K562 (cell line): ENCODE measurements around the gene MARCHF11. TPM values are rescaled to one million over a fixed set of nuclear protein-coding genes. Genes with fewer than 3 reads are reported as not detected.

Experiments used
- ATAC-seq: fragments of 200-7000 bp; cut with Tn5 transposase; 3 replicates; pipeline ENCODE4 v1.9.1; 2020; ENCODE audit warnings: moderate library complexity
- BruUV-seq: library from RNA; stranded (reverse); fragments of 400-500 nt; replicated peaks from 2 replicates; lab custom pipeline; 2021; lab: Mats Ljungman, UMichigan
- CTCF ChIA-PET: fragments of 300-600 bp; formaldehyde crosslinking; extraction: SDS; loops from one replicate; lab custom pipeline; 2021; ENCODE audit warnings: low intra/inter-chr PET ratio; lab: Yijun Ruan, JAX
- POLR2A ChIA-PET: fragments of 300-600, 350-650 bp; sonication (Branson Sonifier 250); formaldehyde crosslinking; extraction: SDS; loops from one replicate; lab custom pipeline; 2021; ENCODE audit warnings: antibody characterized with exemption, inconsistent platforms; lab: Yijun Ruan, JAX
- DNase-seq, 4 experiments: peaks; one replicate each; pipeline versions ENCODE4 v3.0.0 to v3.0.0-alpha.2; 2011 to 2018; ENCODE audit warnings: low spot score in 3 of 4, mixed read lengths in 3 of 4; ENCODE audit errors: extremely low read depth in 1 of 4
- FAIRE-seq: peaks from 2 replicates; lab custom pipeline; 2011; peaks lifted over from hg19 to GRCh38; lab: Jason Lieb, UNC
- H2AFZ ChIP-seq: 2 replicates; pipeline ENCODE4 v1.6.0; 2011; ENCODE audit warnings: low read depth, low read length, control low read depth, inconsistent platforms
- H3K27ac ChIP-seq: fragments of 200-600 bp; 3 replicates; pipeline ENCODE4 v1.8.0; 2011; ENCODE audit warnings: low read depth, mild to moderate bottlenecking, control low read depth, inconsistent platforms, low read length, moderate library complexity, mixed read lengths; ENCODE audit errors: extremely low read depth
- H3K27me3 ChIP-seq, 2 experiments: fragments of 300-600 bp in 1 of 2; 2 replicates in 1 of 2; 3 replicates in 1 of 2; pipeline versions ENCODE4 v1.6.0 to v1.8.0; 2011; ENCODE audit warnings: inconsistent platforms in 2 of 2, low read length in 2 of 2, mild to moderate bottlenecking in 1 of 2, mixed read lengths in 1 of 2, moderate library complexity in 1 of 2; ENCODE audit not compliant: control insufficient read depth in 2 of 2, insufficient read depth in 2 of 2
- H3K36me3 ChIP-seq: fragments of 300-600 bp; 3 replicates; pipeline ENCODE4 v1.8.0; 2011; ENCODE audit warnings: mild to moderate bottlenecking, low read length, inconsistent platforms; ENCODE audit not compliant: control insufficient read depth, insufficient read depth
- H3K4me1 ChIP-seq, 2 experiments: fragments of 200-600 bp in 1 of 2; replicated peaks in 1 of 2; 2 replicates in 1 of 2; 3 replicates in 1 of 2; pipeline versions ENCODE4 v1.5.1 to v1.8.0; 2011; ENCODE audit warnings: inconsistent platforms in 2 of 2, low read length in 2 of 2, mild to moderate bottlenecking in 1 of 2, mixed read lengths in 1 of 2, moderate library complexity in 1 of 2; ENCODE audit not compliant: control insufficient read depth in 2 of 2, insufficient read depth in 2 of 2
- H3K4me2 ChIP-seq: 2 replicates; pipeline ENCODE4 v1.6.1; 2011; ENCODE audit warnings: low read length, control low read depth, inconsistent platforms, mixed read lengths; ENCODE audit not compliant: insufficient read depth
- H3K4me3 ChIP-seq: fragments of 200-600 bp; sonication (generic), shearing (Covaris generic); 2 replicates; pipeline ENCODE4 v1.5.1; 2016; ENCODE audit warnings: control low read depth, inconsistent platforms
- H3K79me2 ChIP-seq: fragments of 200-600 bp; 3 replicates; pipeline ENCODE4 v1.8.0; 2011; ENCODE audit warnings: low read length, inconsistent platforms; ENCODE audit not compliant: control insufficient read depth, insufficient read depth
- H3K9ac ChIP-seq, 2 experiments: 2 replicates each; pipeline versions ENCODE4 v1.6.0 to v1.6.1; 2011; ENCODE audit warnings: low read depth in 2 of 2, low read length in 2 of 2, control low read depth in 1 of 2, inconsistent platforms in 1 of 2, mild to moderate bottlenecking in 1 of 2, mixed read lengths in 1 of 2; ENCODE audit not compliant: insufficient read depth in 1 of 2
- H3K9me1 ChIP-seq: one replicate; pipeline ENCODE4 v1.6.0; 2011; ENCODE audit warnings: inconsistent platforms, mild to moderate bottlenecking, low read length, moderate library complexity; ENCODE audit not compliant: control insufficient read depth, insufficient read depth
- H3K9me3 ChIP-seq: replicated peaks from 2 replicates; pipeline ENCODE4 v1.5.1; 2011; ENCODE audit warnings: low read depth, low read length, inconsistent platforms; ENCODE audit not compliant: control insufficient read depth, insufficient read depth
- H4K20me1 ChIP-seq: replicated peaks from 2 replicates; pipeline ENCODE4 v1.6.1; 2011; ENCODE audit warnings: low read length, inconsistent platforms, mixed read lengths; ENCODE audit not compliant: control insufficient read depth, insufficient read depth
- ASH1L ChIP-seq: fragments of 450-650 bp; IDR thresholded peaks from 2 replicates; pipeline ENCODE4 v1.6.1; 2018; ENCODE audit warnings: borderline replicate concordance, mild to moderate bottlenecking, low read depth; ENCODE audit not compliant: partially characterized antibody
- BRF1 ChIP-seq: IDR thresholded peaks from 3 replicates; pipeline ENCODE4 v1.6.1; 2011; ENCODE audit warnings: borderline replicate concordance, mild to moderate bottlenecking; ENCODE audit not compliant: insufficient read length; ENCODE audit errors: extremely low read depth
- MEF2D ChIP-seq: conservative IDR thresholded peaks from 2 replicates; pipeline ENCODE4 v1.6.1; 2016; ENCODE audit warnings: low read depth, missing genetic modification characterization, missing compliant biosample characterization
- MTA1 ChIP-seq: fragments of 450-650 bp; IDR thresholded peaks from 2 replicates; pipeline ENCODE4 v1.6.1; 2017; ENCODE audit warnings: borderline replicate concordance
- PHB ChIP-seq: fragments of 250-450 bp; sonication (Bioruptor Pico); IDR thresholded peaks from 2 replicates; pipeline ENCODE4 v1.5.0; 2021
- SNRNP70 ChIP-seq: fragments of 200-400 bp; formaldehyde crosslinking; optimal IDR thresholded peaks from 2 replicates; pipeline ENCODE3; 2017; ENCODE audit warnings: low read depth, low read length
- U2AF2 ChIP-seq: fragments of 200-400 bp; formaldehyde crosslinking; optimal IDR thresholded peaks from 2 replicates; pipeline ENCODE3; 2017; ENCODE audit warnings: low read depth, mild to moderate bottlenecking, low read length
- ZNF133 ChIP-seq: fragments of 250-450 bp; sonication (Bioruptor Pico); IDR thresholded peaks from 2 replicates; pipeline ENCODE4 v1.4.0; 2020; ENCODE audit warnings: mild to moderate bottlenecking
- ZNF134 ChIP-seq: fragments of 250-450 bp; sonication (Bioruptor Pico); conservative IDR thresholded peaks from 2 replicates; pipeline ENCODE4 v1.4.0; 2020
- ZNF184 ChIP-seq: sonication (generic); formaldehyde crosslinking; IDR thresholded peaks from 2 replicates; pipeline ENCODE4 v1.5.0; 2020; ENCODE audit warnings: missing genetic modification reagents
- ZNF551 ChIP-seq: fragments of 250-450 bp; sonication (Bioruptor Pico); IDR thresholded peaks from 2 replicates; pipeline ENCODE4 v1.5.0; 2021; ENCODE audit warnings: mild to moderate bottlenecking, moderate library complexity
- ZNF583 ChIP-seq: fragments of 250-450 bp; sonication (Bioruptor Pico); IDR thresholded peaks from 2 replicates; pipeline ENCODE4 v1.4.0; 2020
- ZNF785 ChIP-seq: fragments of 250-450 bp; sonication (Bioruptor Pico); IDR thresholded peaks from 2 replicates; pipeline ENCODE4 v1.4.0; 2020; ENCODE audit warnings: mild to moderate bottlenecking
- WGBS: fragments of 100-300 bp; shearing (Covaris generic); methylation state at CpG from one replicate; pipeline ENCODE4 v1.1.6; 2016; ENCODE audit warnings: low coverage, mixed read lengths; ENCODE audit not compliant: insufficient coverage; ENCODE audit errors: missing lambda C conversion rate; 5-methylcytosine and 5-hydroxymethylcytosine counted together
- in situ Hi-C: fragments of 300-500 bp; cut with MboI; formaldehyde crosslinking; loops from 4 replicates; pipeline ENCODE4 v1.15.0; 2018; ENCODE audit warnings: inconsistent platforms, mixed read lengths
- intact Hi-C: fragments of 100-400 bp; cut with micrococcal nuclease; formaldehyde crosslinking; loops from 2 replicates; pipeline ENCODE4 v1.14.2; 2022
- polyA plus RNA-seq, 8 experiments: library from polyadenylated mRNA; depleted of rRNA in 4 of 8; stranded (reverse) in 5 of 8; unstranded in 3 of 8; fragments of >200 nt; fragmentation: Nextera tagmentation in 2 of 8; fragmentation: Illumina TruSeq in 1 of 8; extraction: Ambion mirVana in 2 of 8; extraction: Trizol in 1 of 8; gene quantifications; 2 replicates each; pipeline versions ENCODE4 v1.2.1 to v1.2.3, GENCODE V29; 2011 to 2014; ENCODE audit warnings: inconsistent platforms in 1 of 8, missing spikeins in 1 of 8
- total RNA-seq, 7 experiments: library from RNA; depleted of rRNA in 6 of 7; stranded (reverse); fragments of >200 nt in 6 of 7; fragmentation: Illumina TruSeq in 2 of 7; extraction: Trizol in 2 of 7; gene quantifications; 2 replicates each; pipeline versions ENCODE4 v1.2.1 to v1.2.3, GENCODE V29; 2011 to 2021; ENCODE audit warnings: low replicate concordance in 1 of 7
- TF ChIP-seq, protein P1 (sequence below): fragments of 450-650 bp; formaldehyde crosslinking; IDR thresholded peaks from 2 replicates; pipeline ENCODE4 v1.4.0; 2020; ENCODE audit warnings: mild to moderate bottlenecking
- TF ChIP-seq, protein P2 (sequence below), 3 experiments: IDR thresholded peaks in 2 of 3; conservative IDR thresholded peaks in 1 of 3; 2 replicates each; pipeline ENCODE4 v1.5.1; 2011 to 2012; ENCODE audit warnings: low read length in 3 of 3, mild to moderate bottlenecking in 3 of 3, control low read depth in 2 of 3, improper control_type of control experiment in 1 of 3, inconsistent platforms in 1 of 3, low read depth in 1 of 3, mixed read lengths in 1 of 3, moderate library complexity in 1 of 3; ENCODE audit not compliant: insufficient read depth in 2 of 3
- TF ChIP-seq, protein P3 (sequence below): fragments of 250-450 bp; sonication (Bioruptor Pico); IDR thresholded peaks from 2 replicates; pipeline ENCODE4 v1.5.0; 2021

Gene MARCHF11
- total and polyA plus RNA-seq, 9 of the 15 experiments (the other 6 are each of a cell fraction or from before 2014, with no cell fraction given) = not detected

DNA sequence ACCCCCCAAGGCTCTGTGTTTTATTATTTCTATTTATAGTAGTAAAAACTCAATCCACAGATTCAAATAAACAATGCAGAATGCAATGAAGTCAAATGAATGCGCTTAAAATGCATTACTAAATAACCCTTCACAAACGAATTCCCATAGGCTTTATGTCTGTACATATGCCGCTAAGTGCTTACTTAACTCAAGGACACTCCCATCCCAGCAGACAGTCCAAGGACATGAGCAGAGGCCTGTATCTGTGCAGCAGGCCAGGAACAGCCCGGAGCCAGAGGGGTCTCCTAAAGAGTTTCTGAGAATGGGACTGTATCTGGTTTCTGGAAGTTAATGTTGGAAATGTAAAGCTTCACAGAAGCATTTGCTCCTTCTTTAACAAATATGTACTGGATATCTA lies 59.8 kb downstream of the MARCHF11 start (continued):
- TF ChIP-seq ASH1L (no peak), ZNF133 (no peak)

DNA sequence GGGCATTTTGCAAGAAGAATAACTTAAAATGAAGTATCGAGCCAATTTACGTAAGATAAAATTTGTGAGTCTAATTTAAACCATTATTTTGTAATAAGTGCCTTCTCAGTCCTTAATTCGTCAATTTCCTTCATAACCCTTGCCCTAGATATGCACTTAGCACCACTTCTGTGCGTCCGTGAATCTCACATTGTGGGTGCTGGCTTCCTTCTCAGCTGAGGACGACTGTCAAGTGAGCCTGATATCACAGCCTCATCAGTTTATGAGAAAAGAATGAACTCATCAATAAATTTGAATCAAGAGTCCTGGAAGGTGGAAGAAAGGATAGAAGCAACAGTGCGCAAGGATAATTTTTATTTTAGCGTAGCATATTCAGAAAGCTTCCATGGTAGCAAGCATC lies 64.5 kb downstream of the MARCHF11 start:
- Histone ChIP-seq H3K9me1 (no peaks in the 10 kb centered on the region), H3K4me2 (no peak overlapping the region), H3K79me2 (no peaks in the 10 kb centered on the region), H2AFZ (no peak overlapping the region), H3K9ac (no peak overlapping the region), H3K27ac (no peak overlapping the region), H3K9me3 (no peaks in the 10 kb centered on the region), H3K27me3 (no peaks in the 10 kb centered on the region), H3K36me3 (no peaks in the 10 kb centered on the region), H3K4me1 (no peaks in the 10 kb centered on the region), H3K4me3 (no peak overlapping the region), H4K20me1 (no peaks in the 10 kb centered on the region)
- DNase-seq = no peak
- WGBS = 0% methylated on average over 8 of the region's 8 CpGs
- CTCF ChIA-PET = no interaction called here
- no TSS peak for BruUV-seq
- POLR2A ChIA-PET = no interaction called here
- no peak for ATAC-seq
- FAIRE-seq = no peak
- in situ Hi-C loops = no loop called here
- intact Hi-C loops = no loop called here
- TF ChIP-seq, protein P1, sequence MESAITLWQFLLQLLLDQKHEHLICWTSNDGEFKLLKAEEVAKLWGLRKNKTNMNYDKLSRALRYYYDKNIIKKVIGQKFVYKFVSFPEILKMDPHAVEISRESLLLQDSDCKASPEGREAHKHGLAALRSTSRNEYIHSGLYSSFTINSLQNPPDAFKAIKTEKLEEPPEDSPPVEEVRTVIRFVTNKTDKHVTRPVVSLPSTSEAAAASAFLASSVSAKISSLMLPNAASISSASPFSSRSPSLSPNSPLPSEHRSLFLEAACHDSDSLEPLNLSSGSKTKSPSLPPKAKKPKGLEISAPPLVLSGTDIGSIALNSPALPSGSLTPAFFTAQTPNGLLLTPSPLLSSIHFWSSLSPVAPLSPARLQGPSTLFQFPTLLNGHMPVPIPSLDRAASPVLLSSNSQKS (CRISPR knock-in tag) = no peak
- TF ChIP-seq ZNF785 (CRISPR knock-in tag) = no peak
- no peak for TF ChIP-seq ZNF184
- TF ChIP-seq SNRNP70 = no peak
- TF ChIP-seq ZNF134 (CRISPR knock-in tag) = no peak
- no peak for TF ChIP-seq BRF1
- no peak for TF ChIP-seq ZNF551 (CRISPR knock-in tag)
- TF ChIP-seq ZNF583 = no peak
- TF ChIP-seq, protein P2, sequence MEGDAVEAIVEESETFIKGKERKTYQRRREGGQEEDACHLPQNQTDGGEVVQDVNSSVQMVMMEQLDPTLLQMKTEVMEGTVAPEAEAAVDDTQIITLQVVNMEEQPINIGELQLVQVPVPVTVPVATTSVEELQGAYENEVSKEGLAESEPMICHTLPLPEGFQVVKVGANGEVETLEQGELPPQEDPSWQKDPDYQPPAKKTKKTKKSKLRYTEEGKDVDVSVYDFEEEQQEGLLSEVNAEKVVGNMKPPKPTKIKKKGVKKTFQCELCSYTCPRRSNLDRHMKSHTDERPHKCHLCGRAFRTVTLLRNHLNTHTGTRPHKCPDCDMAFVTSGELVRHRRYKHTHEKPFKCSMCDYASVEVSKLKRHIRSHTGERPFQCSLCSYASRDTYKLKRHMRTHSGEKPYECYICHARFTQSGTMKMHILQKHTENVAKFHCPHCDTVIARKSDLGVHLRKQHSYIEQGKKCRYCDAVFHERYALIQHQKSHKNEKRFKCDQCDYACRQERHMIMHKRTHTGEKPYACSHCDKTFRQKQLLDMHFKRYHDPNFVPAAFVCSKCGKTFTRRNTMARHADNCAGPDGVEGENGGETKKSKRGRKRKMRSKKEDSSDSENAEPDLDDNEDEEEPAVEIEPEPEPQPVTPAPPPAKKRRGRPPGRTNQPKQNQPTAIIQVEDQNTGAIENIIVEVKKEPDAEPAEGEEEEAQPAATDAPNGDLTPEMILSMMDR (IDR thresholded peaks at IDR 0.05 in 2 of 3, conservative IDR thresholded peaks at IDR 0.05 in 1 of 3; ENCODE audit: insufficient read depth in 2 of 3, low read depth in 1 of 3, low read length in 3 of 3) = no peak
- TF ChIP-seq, protein P3, sequence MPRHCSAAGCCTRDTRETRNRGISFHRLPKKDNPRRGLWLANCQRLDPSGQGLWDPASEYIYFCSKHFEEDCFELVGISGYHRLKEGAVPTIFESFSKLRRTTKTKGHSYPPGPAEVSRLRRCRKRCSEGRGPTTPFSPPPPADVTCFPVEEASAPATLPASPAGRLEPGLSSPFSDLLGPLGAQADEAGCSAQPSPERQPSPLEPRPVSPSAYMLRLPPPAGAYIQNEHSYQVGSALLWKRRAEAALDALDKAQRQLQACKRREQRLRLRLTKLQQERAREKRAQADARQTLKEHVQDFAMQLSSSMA (CRISPR knock-in tag) = no peak
- no peak for TF ChIP-seq U2AF2
- TF ChIP-seq MTA1 = no peak
- TF ChIP-seq PHB (CRISPR knock-in tag) = no peak
- no peak for TF ChIP-seq MEF2D (tag)
